RPMI7951 (cell line): ENCODE measurements around the gene APBB2. TPM values are rescaled to one million over a fixed set of nuclear protein-coding genes. Genes with fewer than 3 reads are reported as not detected.
"Not testable (repeated sequence)": the region's sequence is repeated elsewhere in the genome, so short reads cannot be mapped to it uniquely, and the experiment has no call there.

ENCODE experiments used
- DNase-seq: peaks from one replicate; pipeline ENCODE4 v3.0.0-alpha.2; 2012; ENCODE audit warnings: low read depth
- total RNA-seq: library from RNA; depleted of rRNA; stranded (reverse); fragments of >200 nt; shearing (Covaris generic); gene quantifications from 2 replicates; pipeline ENCODE4 v1.2.3, GENCODE V29; 2014

Gene APBB2
- total RNA-seq, 1 experiment from 2014 or later = 54.3 TPM

DNA sequence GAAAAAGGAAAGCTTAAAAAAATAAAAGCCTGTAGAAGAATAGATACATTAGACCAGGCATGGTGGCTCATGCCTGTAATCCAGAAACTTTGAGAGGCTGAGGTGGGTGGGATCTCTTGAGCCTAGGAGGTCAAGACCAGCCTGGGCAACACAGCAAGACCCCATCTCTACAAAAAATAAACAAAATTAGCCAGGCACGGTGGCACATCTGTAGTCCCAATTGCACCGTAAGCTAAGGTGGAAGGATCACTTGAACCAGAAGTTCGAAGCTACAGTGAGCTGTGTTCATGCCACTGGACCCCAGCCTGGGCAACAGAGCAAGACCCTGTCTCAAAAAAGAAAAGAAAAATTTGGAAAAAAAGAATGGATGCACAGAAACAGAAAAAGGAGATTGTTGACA, 149.4 kb downstream of the APBB2 start:
- DNase-seq = no peak

DNA sequence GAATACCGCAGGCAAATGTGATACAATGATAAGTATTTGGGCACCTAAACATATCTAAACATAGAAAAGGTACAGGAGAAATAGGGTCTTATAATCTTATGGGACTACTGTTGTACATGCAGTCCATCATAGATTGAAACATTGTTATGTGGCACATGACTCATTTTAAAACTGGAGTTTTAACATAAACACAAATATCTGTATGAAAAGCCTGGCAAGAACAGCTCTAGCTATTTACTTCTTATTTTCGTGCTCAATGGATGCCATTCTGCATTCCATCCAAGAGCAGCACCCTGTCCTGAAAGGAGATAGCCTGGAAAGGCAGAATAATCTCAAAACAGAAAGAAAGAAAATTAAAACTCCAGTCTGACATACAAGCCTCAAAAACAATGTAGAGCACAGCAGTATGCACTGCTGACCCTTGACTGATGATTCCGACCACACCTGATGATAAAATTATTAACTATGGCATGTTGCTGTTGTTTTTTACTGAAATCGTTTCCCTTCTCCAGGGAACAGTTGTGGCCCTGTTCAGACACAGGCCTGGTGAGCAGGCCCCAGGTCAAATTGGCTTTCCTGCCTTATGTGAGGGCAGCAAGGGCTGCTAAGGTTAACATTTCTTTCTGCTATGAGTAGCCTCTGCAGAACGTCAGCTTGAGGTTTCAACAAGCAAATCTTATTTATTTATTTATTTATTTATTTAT, 152.7 kb downstream of the APBB2 start:
- no peak for DNase-seq

DNA sequence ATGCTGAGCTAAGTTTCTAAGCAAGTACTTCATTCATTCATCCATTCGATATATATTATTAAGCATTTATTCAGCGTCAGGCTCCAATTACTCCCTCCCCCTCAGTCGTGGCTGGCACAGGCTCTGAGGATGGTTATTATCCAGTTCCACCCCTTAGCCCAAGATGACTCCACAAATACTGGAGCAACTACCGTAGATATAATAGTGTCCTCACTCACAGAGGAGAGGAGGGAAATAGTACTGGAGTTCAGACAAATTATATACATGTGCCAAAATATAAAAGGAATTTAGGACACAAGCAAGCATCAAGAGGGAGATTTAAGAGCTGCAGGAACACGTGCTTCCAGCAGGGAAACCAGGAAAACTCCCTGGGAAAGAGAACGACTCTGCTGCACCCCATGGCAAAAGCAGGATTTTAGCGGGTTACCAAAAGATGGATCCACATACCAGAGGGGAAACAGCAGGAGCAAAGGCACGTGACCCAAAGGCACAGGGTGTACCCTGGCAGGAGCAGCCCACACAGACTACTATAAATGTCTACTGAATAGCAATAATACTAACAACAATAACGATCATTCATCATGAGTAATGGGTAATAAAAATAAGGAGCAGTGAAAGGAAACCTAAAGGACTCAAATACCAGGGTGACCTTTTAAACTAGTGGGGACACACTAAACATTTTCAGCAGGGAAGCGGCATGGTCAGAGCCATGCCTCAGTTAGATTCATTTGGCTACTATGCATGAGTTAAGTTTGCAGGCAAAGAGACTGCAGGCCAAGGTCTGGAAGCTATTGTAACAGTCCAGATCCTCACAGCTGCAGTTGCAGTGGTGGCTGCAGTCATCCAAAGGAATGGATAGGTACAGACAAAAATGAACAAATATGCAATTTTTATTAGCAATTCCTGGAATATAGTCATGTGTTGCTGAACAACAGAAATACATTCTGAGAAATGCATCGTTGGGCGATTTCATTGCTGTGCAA, 153.7 kb downstream of the APBB2 start:
- no peak for DNase-seq

DNA sequence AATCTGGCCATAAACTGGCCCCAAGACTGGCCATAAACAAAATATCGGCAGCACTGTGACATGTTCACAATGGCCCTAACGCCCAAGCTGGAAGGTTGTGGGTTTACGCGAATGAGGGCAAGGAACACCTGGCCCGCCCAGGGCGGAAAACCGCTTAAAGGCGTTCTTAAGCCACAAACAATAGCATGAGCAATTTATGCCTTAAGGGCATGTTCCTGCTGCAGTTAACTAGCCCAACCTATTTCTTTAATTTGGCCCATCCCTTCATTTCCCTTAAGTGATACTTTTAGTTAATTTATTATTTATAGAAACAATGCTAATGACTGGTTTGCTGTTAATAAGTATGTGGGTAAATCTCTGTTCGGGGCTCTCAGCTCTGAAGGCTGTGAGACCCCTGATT, 154.9 kb downstream of the APBB2 start:
- not testable (repeated sequence) for DNase-seq

DNA sequence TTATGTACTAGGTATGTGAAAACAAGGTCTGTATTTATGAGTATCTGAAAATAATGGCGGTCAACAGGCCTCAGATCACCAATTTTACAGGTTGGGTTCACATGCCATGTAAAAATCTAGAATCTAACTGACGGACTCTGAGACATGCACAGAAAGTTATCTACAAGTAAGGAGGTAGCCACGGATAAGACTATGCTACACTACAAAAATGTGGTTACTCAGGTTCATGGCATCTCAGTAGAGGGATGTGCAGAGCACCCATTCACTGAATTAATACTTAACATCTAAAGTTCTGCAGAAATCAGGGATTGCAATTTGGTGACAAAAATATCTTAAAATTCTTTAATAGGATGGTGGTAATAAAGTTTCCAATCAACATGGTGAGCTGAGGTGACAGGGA, 155.9 kb downstream of the APBB2 start:
- DNase-seq = no peak

DNA sequence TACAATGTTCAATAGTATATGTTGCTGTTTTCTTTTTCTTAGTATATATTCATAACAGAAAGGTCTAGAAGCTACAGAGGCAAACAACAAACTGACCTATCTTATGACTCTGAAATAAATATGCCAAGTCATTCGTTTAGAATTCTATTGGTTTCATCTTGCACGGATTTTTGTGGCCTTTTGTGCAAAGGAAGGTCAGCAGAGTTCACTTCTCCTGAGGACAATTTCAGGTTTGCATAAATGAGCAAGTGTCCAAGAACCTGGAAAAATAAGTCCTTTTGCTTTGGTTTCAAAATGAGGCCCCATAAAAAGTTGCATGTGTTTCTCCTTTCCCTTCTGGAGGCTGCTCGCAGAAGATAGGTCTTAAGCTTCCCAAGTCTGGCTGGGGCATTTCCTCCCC, 156.9 kb downstream of the APBB2 start:
- peak; percentile 80 for DNase-seq

DNA sequence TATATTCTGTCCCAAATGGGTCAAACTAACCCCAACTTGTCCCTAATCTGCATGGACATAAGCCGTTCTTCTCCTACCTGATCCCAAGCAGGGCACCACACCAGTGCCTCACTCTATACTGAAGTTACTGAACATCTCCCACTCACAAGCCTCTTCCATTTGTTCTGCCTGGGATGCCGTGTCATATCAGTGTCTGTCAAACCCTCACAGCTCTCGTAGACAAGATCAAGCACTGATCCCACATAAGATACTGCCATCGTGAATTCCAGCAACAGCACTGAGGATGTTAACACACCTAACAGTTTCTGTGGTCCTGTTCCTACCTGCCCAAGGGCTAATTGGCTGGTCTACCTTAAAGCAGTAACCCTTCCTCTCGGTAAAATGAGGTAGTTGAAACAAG, 162.1 kb downstream of the APBB2 start:
- DNase-seq = no peak

DNA sequence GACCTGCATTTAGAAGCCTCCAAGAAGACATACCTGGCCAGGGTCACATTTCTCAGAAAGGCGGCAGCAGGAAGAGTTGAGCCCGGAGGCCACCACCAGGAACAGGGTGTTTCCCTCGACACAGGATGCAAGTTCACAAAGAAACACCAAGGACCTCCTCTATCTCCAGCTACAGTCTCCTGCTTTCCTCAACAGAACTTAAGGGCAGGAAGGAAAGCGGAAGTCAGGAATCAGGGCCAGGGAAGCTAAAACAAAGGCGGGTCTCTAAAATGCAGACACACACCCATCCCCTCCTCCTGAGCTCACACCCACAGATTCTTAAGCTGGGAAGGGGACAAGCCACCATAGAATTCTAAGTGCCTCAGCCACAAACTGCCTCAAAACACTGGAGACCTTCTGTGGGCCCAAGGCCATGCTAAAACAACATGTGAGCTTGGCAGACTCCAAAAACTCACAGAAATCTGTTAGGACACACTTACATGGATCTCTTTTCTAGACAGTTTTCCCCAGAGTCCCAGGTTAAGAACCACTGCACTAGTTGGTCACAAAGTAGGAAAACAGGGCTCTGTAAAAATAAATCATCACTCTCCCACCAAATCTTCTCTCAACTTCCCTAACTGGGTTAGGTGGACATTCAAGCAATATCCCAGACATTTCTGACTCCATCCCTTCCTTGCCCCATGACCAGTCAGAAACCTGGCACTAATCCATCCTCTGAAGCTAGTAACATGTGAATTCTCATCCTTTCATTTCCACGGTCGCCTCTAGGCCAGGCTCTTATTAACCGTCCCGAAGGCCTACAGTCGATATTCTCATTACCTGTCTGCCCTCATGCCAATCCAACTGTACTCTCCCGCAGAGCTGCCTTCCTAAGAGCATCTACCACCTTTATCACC, 163.2 kb downstream of the APBB2 start:
- no peak for DNase-seq

DNA sequence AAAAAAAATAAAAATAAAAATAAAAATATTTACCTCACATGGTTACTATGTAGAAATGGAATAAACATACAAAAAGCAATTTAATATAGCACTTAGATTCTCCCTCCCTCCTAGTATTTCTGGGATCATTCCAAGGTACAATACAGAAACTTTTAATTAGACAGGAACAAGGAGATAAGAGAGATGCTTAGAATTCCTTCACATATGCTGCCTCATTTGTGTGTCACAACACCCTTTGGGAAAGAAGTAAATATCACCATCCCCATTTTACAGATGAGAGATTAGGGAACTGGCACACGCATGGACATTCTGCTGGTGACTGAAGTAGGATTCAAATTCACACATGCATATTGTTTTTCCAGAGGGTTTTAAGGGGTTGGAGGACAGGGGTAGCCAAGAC, 164.2 kb downstream of the APBB2 start:
- DNase-seq = no peak

DNA sequence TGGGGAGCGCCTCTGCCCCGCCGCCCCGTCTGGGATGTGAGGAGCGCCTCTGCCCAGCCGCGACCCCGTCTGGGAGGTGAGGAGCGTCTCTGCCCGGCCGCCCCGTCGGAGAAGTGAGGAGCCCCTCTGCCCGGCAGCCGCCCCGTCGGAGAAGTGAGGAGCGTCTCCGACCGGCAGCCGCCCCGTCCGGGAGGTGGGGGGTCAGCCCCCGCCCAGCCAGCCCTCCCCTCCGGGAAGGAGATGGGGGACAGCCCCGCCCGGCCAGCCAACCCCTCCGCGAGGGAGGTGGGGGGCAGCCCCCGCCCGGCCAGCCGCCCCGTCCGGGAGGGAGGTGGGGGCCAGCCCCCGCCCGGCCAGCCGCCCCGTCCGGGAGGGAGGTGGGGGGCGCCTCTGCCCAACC, 165.2 kb downstream of the APBB2 start:
- DNase-seq = not testable (repeated sequence)

DNA sequence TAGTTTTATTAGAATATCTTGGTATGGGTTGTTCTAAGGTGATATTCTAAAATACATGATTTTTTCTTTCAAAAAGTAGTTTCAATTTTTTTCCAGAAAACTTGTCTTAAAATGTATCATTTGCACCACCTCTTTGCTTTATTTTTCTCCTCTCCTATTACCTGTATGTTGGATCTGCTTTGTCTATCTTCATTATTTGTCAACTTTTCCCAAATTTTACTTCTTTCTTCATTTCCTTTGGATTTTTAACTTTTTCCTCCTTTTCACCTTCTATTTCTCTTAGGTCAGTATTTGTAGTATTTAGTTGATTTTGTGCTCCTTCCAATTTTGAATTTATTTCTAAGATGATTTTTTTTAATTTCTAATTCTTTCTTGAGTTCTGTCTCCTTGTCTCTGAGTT, 169.6 kb downstream of the APBB2 start:
- no peak for DNase-seq

DNA sequence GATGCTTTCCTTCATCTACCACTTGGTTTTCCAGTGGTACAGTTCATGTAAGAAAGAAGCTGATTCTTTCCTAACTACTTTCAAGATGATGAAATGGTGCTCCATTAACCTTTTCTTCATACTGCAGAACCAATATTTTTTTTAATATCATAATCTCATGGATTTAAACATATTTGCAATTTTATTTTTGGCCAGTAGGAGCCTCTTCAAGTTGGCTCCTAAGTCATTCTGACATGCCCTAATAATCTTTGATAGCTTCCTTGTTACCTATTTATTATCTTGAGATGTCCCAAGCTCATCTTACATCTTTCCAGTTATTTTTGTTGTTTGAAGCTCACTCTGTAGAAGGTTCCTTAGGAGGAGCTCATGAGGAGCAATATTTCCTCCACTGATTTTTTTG, 170.2 kb downstream of the APBB2 start:
- no peak for DNase-seq

DNA sequence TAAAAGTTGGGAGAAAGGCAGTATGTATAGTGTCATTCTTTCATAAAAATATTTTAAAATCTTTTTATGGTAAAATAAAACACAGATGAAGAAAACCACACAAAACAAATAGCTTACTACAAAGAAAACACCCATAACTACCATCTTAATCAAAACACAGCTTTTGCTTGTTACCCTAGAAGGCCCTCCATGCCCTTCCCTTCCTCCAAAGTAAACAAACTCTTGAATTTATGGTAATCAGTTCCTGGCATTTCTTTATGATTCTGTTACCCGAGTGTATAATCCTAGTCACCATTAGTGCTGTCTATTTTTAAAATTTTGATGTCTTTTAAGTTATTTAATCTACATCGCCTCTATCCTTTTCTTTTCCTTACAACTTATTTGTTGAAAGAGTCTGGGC, 170.9 kb downstream of the APBB2 start:
- DNase-seq = no peak

DNA sequence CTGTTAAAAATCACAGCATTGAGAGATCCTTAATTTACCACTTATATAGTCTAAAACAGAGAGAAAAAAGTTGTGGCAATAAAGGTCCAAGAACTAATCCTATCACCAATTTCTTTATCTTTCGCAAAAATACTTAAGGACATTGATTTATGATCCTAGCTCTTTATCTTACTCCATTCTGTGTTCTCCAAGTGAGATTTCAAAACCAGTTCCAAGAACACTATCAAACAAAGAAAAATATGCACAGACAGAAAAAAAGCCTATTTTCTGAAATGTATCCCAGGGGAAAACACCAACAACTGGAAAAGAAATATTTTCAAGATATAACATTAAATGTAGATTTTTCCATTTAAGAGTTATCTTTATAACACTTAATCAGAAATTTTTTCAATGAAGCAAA, 172.8 kb downstream of the APBB2 start:
- no peak for DNase-seq

DNA sequence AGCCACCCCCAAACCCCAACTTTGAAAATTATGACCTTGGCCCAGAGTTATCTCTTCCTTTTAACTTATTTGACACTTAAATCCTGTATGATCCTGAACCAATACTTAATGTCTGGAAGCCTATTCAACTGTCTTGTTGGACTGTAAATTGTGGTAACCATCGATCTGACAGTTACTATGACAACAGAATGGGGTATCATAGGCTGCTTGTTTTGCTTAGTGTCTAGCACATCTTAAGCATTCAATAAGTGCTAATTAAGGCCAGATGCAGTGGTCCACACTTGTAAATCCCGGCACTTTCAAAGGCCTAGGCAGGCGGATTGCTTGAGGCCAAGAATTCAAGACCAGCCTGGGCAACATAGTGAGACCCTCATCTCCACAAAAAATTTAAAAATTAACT, 175.0 kb downstream of the APBB2 start:
- no peak for DNase-seq

DNA sequence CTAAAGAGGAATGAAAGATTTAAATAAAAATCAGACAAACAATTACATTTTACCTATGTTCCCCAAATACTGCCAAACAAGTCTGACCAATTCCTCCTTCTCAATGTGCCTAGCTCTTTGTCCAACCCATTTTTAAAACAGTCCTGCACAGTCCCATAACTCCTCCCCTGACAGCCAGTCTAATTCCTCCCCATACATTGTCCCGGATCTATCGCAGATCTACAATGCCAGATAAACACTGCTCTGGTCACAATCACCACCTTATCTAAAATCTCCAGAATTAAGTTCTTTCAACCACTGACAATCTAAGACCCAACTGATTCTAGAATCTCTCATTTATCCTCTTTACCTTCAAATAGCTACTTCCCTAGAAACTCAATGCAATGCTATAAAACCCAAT, 176.0 kb downstream of the APBB2 start:
- DNase-seq = no peak

DNA sequence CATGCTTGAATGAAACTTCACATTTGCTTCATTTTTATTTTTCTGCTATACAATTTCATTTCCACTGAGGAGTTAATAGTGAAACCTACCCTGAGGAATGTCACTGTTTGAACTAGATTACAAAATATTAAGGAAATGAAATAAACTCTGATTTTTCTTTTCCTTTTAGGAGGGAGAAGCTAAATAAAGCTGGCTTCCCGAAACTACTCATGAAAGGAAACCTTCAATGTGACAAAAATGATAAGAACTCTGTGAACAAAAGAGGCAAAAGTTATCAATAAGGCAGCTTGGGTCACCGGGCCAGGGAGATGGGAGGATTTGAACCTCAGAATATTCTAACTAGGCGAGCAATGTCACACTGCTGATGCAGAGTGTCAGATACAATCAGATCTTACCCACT, 185.2 kb downstream of the APBB2 start:
- DNase-seq = no peak

DNA sequence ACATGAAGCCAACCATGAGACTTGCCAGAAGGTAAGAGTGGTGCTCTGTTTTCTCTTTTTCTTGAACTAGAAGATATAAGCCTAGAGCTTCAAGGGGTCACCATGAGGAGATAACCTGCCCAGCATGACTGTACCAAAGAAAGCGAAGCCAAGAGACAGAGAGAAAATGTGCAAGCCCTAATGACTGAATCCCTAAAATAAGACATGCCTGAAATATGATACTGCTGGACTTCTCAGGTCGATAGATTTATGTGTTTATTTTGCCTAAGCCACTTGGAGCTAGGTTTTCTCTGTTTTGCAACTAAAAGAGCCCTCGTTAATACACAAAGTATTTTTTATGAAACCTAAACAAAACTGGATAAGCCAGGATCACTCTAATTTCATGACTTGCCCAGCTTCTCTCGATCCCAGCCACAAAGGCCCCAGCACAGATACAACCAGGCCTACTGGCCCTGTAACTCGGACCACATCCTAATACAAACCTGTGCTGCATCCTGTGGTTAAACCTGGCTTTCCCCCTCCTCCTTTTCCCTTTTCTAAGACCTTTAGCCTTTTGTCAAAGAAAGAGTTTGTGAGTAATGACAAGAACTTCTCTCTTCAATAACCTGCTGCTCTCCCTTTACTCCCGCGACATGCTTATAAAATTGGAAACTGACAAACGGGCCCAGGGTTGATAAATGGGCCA, 185.8 kb downstream of the APBB2 start:
- DNase-seq = peak; percentile 31

DNA sequence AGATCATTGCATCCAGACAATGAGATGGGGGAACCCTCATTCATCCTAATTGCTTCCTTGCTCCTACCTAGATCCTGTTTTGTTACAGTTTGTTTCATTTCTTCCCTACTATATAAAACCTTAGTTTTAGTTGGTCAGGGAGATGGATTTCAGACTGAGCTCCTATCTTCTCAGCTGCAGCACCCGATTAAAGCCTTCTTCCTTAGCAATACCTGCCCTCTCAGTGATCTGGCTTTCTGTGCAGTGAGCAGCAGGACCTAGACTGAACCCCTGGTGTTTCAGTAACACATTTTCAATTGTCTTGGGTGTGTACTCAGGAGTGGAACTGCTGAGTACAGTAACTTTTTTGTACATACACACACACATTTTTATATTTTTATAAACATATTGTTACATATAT, 187.4 kb downstream of the APBB2 start:
- no peak for DNase-seq

DNA sequence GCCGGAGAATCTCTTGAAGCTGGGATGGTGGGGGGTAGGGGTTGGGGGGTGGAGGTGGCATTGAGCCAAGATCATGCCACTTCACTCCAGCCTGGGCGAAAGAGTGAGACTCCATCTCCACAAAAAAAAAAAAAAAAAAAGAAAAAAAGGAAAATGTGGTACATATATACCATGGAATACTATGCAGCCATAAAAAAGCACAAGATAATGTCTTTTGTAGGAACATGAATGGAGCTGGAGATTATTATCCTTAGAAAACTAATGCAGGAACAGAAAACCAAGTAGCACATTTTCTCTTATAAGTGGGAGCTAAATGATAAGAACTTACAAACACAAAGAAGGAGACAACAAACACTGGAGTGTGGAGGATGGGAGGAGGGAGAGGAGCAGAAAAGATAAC, 188.5 kb downstream of the APBB2 start:
- no peak for DNase-seq
